Lower leg skin (tissue), 3 donors: ENCODE data around the gene MAMDC2.

Experiments
- CTCF ChIP-seq, 3 donors: fragments of 450-650 bp; IDR thresholded peaks; one replicate each; pipeline ENCODE4 v1.5.1; 2016; ENCODE audit warnings: antibody characterized with exemption in 3 of 3, mild to moderate bottlenecking in 3 of 3, moderate library complexity in 2 of 3
- POLR2A ChIP-seq, 2 donors: fragments of 450-650 bp; IDR thresholded peaks; one replicate each; pipeline ENCODE4 v1.6.1; 2016 to 2017; ENCODE audit warnings: antibody characterized with exemption in 2 of 2, mild to moderate bottlenecking in 1 of 2, moderate library complexity in 1 of 2

GRCh38 chr9:70107558-70107957, 63.9 kb downstream of the MAMDC2 start:
- TF ChIP-seq CTCF (IDR thresholded peaks at IDR 0.05) (no peak), POLR2A (IDR thresholded peaks at IDR 0.05) (no peak)
